ENCODE data around the gene DPF1.

- TF ChIP-seq CTCF (conservative IDR thresholded peaks at IDR 0.05 in 1 of 2, IDR thresholded peaks at IDR 0.05 in 1 of 2; ENCODE audit: low read depth in 1 of 2, low read length in 2 of 2): peak in 1 of 2 donors; percentile 9
- no peak for TF ChIP-seq EZH2 (IDR thresholded peaks at IDR 0.05; ENCODE audit: low read length, missing control alignments)
Measured at GRCh38 chr19:38229585-38230073, 5.6 kb upstream of the DPF1 start.
